ENCODE results near the gene ACTL6B.

- TF ChIP-seq CTCF (IDR thresholded peaks at IDR 0.05; ENCODE audit: poor library complexity, severe bottlenecking) (no peak), TAF1 (IDR thresholded peaks at IDR 0.05; ENCODE audit: low read depth) (peak; percentile 56)
Measured at GRCh38 chr7:100611983-100612729, 44.1 kb downstream of the ACTL6B start, which contains the start of gene MOSPD3.

All from neural cell (in vitro differentiated cells).